ENCODE results near the gene GBP5.

Gene GBP5

DNA sequence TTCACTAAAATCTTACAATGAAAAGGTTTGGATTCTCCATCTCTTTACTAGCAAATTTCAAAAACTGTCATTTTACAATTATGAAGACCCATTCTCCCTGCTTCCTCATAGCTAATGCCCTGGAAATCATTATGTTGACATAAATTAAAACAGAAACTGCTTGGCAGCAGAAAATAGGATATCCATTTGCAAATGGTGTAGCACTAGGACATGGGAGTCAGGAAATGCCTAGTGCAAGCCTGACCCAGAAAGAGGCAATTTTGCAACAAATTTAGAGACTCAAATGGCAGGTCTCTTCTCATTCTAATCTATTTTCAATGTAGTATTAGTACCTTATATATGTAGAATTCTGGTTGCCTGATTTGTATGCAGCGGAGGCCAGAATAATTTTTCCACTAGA is 2.2 kb downstream of the GBP5 start:
- H3K23ac ChIP-seq (ENCODE audit: low read length): no peak overlapping the region
- H2AK5ac ChIP-seq (ENCODE audit: low read length): no peak overlapping the region
- no peak overlapping the region for H3K18ac ChIP-seq (ENCODE audit: low read length)
- H3K9ac ChIP-seq (ENCODE audit: low read length): no peak overlapping the region
- H4K5ac ChIP-seq (ENCODE audit: low read length): no peak overlapping the region
- no peak overlapping the region for H3K27ac ChIP-seq (ENCODE audit: low read depth, low read length)
- no peaks in the 10 kb centered on the region for H3K36me3 ChIP-seq (ENCODE audit: control insufficient read depth, insufficient read depth, low read length)
- no peak overlapping the region for H3K4me2 ChIP-seq (ENCODE audit: low read length)
- H3K4me3 ChIP-seq (ENCODE audit: low read length): no peak overlapping the region
- no CpG with 5 or more reads among the region's 1 CpG for WGBS (ENCODE audit: extremely low coverage, insufficient coverage, low lambda C conversion rate)
- H3K79me1 ChIP-seq (ENCODE audit: low read length): no peaks in the 10 kb centered on the region
- H3K79me2 ChIP-seq (ENCODE audit: control insufficient read depth, insufficient read depth, low read length): no peaks in the 10 kb centered on the region
- H3K27me3 ChIP-seq (ENCODE audit: insufficient read depth, low read length, poor library complexity): no peaks in the 10 kb centered on the region
- no peak overlapping the region for H4K8ac ChIP-seq (ENCODE audit: low read depth, low read length)
- no peak overlapping the region for H2BK15ac ChIP-seq (replicated peaks; ENCODE audit: low read depth)
- no peak overlapping the region for H2BK5ac ChIP-seq (ENCODE audit: low read length)
- DNase-seq: no peak
- H3K4ac ChIP-seq (ENCODE audit: low read depth, low read length): no peak overlapping the region
- no peak overlapping the region for H3K56ac ChIP-seq (ENCODE audit: low read length)
- H2BK120ac ChIP-seq (ENCODE audit: low read depth, low read length): no peak overlapping the region
- no peaks in the 10 kb centered on the region for H3K4me1 ChIP-seq (ENCODE audit: control insufficient read depth, low read depth, low read length)

DNA sequence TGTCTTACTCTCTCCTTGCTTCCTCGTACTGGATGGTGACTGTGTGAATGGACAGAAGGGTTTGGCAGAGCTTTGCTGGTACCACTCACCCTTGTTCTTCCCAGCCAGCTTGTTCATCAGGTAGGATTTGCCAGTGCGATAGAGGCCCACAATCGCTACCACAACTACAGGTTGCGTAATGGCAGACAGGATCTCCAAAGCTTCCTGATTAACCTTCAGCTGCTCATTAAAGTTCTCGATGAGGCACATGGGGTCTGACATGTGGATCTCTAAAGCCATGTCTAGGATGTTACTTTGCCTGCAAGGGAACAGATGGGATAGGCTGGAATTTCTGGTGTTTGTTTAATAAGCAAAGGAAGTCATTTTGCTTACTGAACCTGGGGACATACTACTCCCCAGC is 3.4 kb downstream of the GBP5 start:
- H3K4me3 ChIP-seq (ENCODE audit: low read length): no peak overlapping the region
- H3K4ac ChIP-seq (ENCODE audit: low read depth, low read length): no peak overlapping the region
- no peak overlapping the region for H2BK5ac ChIP-seq (ENCODE audit: low read length)
- no peak overlapping the region for H3K27ac ChIP-seq (ENCODE audit: low read depth, low read length)
- no peak overlapping the region for H3K56ac ChIP-seq (ENCODE audit: low read length)
- no peaks in the 10 kb centered on the region for H3K79me1 ChIP-seq (ENCODE audit: low read length)
- no peak overlapping the region for H2BK15ac ChIP-seq (replicated peaks; ENCODE audit: low read depth)
- no peak overlapping the region for H4K5ac ChIP-seq (ENCODE audit: low read length)
- H3K79me2 ChIP-seq (ENCODE audit: control insufficient read depth, insufficient read depth, low read length): no peaks in the 10 kb centered on the region
- no peak for DNase-seq
- no peak overlapping the region for H3K18ac ChIP-seq (ENCODE audit: low read length)
- no CpG with 5 or more reads among the region's 5 CpGs for WGBS (ENCODE audit: extremely low coverage, insufficient coverage, low lambda C conversion rate)
- H3K36me3 ChIP-seq (ENCODE audit: control insufficient read depth, insufficient read depth, low read length): no peaks in the 10 kb centered on the region
- H3K9ac ChIP-seq (ENCODE audit: low read length): no peak overlapping the region
- no peak overlapping the region for H3K4me2 ChIP-seq (ENCODE audit: low read length)
- H2BK120ac ChIP-seq (ENCODE audit: low read depth, low read length): no peak overlapping the region
- H3K23ac ChIP-seq (ENCODE audit: low read length): no peak overlapping the region
- no peak overlapping the region for H4K8ac ChIP-seq (ENCODE audit: low read depth, low read length)
- no peak overlapping the region for H2AK5ac ChIP-seq (ENCODE audit: low read length)
- no peaks in the 10 kb centered on the region for H3K4me1 ChIP-seq (ENCODE audit: control insufficient read depth, low read depth, low read length)
- H3K27me3 ChIP-seq (ENCODE audit: insufficient read depth, low read length, poor library complexity): no peaks in the 10 kb centered on the region

DNA sequence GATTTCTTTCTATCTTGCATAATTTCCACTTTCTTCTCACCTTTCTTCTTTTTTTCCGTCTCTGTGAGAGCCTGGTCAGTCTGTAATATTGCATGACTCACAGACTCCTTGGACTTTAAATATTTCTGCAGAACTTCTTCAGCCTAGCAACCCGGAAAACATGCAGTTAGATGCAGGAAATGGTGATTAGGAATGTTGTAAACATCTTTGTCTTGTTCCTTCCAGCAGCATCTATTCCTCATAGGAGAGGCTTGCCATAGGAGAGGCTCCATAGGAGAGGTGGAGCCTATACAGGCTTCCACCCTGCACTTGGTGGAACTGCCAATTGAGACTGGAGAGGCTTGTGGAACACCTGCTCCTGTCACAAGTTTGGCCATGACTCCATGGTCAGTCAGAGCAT is 10.0 kb downstream of the GBP5 start:
- peak; percentile 34 for DNase-seq

DNA sequence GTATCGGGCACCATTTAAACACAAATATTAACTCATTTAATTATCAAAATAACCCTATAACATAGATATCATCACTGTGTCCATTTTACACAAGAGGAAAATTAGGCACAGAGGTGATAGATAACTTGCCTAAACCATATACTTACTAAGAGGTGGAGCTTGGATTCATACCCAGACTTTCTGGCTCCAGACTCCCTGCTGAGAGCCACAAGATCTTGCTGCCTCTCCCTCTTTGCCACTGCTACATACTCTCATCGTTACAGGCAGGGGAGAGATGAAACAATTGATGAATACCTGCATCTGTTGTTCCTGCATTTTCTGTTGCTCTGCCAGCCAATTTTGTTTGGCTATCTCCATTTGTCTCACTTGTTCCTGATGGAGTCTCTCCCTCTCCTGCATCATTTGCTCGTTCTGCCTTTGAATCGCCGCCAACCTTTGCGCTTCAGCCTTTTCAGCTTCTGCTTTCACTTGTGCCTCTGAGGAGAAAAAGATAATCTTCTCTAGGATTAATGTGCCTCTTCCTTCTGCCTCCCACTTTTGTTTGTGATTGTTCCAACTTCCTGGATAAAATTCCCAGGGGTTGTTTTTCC is 10.6 kb downstream of the GBP5 start:
- Histone ChIP-seq H3K9ac (ENCODE audit: low read length) (no peak overlapping the region), H3K27me3 (ENCODE audit: insufficient read depth, low read length, poor library complexity) (no peaks in the 10 kb centered on the region), H2BK5ac (ENCODE audit: low read length) (peak overlapping the region; percentile 20), H2BK15ac (replicated peaks; ENCODE audit: low read depth) (no peak overlapping the region), H3K4ac (ENCODE audit: low read depth, low read length) (peak overlapping the region; percentile 65), H2BK120ac (ENCODE audit: low read depth, low read length) (peak overlapping the region; percentile 6), H3K4me3 (ENCODE audit: low read length) (no peak overlapping the region), H3K79me1 (ENCODE audit: low read length) (no peaks in the 10 kb centered on the region), H3K27ac (ENCODE audit: low read depth, low read length) (no peak overlapping the region), H3K4me2 (ENCODE audit: low read length) (no peak overlapping the region), H3K18ac (ENCODE audit: low read length) (no peak overlapping the region), H3K4me1 (ENCODE audit: control insufficient read depth, low read depth, low read length) (peaks cover 16% of the 10 kb centered on the region), H3K56ac (ENCODE audit: low read length) (peak overlapping the region; percentile 17), H3K36me3 (ENCODE audit: control insufficient read depth, insufficient read depth, low read length) (no peaks in the 10 kb centered on the region), H3K23ac (ENCODE audit: low read length) (no peak overlapping the region), H4K8ac (ENCODE audit: low read depth, low read length) (no peak overlapping the region), H2AK5ac (ENCODE audit: low read length) (no peak overlapping the region), H3K79me2 (ENCODE audit: control insufficient read depth, insufficient read depth, low read length) (no peaks in the 10 kb centered on the region), H4K5ac (ENCODE audit: low read length) (no peak overlapping the region)
- 100% methylated on average over 1 of the region's 6 CpGs for WGBS (ENCODE audit: extremely low coverage, insufficient coverage, low lambda C conversion rate)
- peak; percentile 82 for DNase-seq

More for the DNA sequence above, 10.0 kb downstream of the GBP5 start:
- no peak overlapping the region for H2BK120ac ChIP-seq (ENCODE audit: low read depth, low read length)
- H3K23ac ChIP-seq (ENCODE audit: low read length): no peak overlapping the region
- H3K79me1 ChIP-seq (ENCODE audit: low read length): no peaks in the 10 kb centered on the region
- H3K4me3 ChIP-seq (ENCODE audit: low read length): no peak overlapping the region
- peaks cover 16% of the 10 kb centered on the region for H3K4me1 ChIP-seq (ENCODE audit: control insufficient read depth, low read depth, low read length)
- H3K56ac ChIP-seq (ENCODE audit: low read length): no peak overlapping the region
- H2BK15ac ChIP-seq (replicated peaks; ENCODE audit: low read depth): no peak overlapping the region
- no peak overlapping the region for H3K4ac ChIP-seq (ENCODE audit: low read depth, low read length)
- no peak overlapping the region for H3K27ac ChIP-seq (ENCODE audit: low read depth, low read length)
- no peak overlapping the region for H3K4me2 ChIP-seq (ENCODE audit: low read length)
- no peak overlapping the region for H2BK5ac ChIP-seq (ENCODE audit: low read length)
- H4K8ac ChIP-seq (ENCODE audit: low read depth, low read length): no peak overlapping the region
- peak overlapping the region; percentile 16 for H3K18ac ChIP-seq (ENCODE audit: low read length)
- no CpG with 5 or more reads among the region's 2 CpGs for WGBS (ENCODE audit: extremely low coverage, insufficient coverage, low lambda C conversion rate)
- H2AK5ac ChIP-seq (ENCODE audit: low read length): no peak overlapping the region
- no peak overlapping the region for H4K5ac ChIP-seq (ENCODE audit: low read length)
- no peaks in the 10 kb centered on the region for H3K27me3 ChIP-seq (ENCODE audit: insufficient read depth, low read length, poor library complexity)
- no peaks in the 10 kb centered on the region for H3K36me3 ChIP-seq (ENCODE audit: control insufficient read depth, insufficient read depth, low read length)
- H3K79me2 ChIP-seq (ENCODE audit: control insufficient read depth, insufficient read depth, low read length): no peaks in the 10 kb centered on the region
- H3K9ac ChIP-seq (ENCODE audit: low read length): no peak overlapping the region

DNA sequence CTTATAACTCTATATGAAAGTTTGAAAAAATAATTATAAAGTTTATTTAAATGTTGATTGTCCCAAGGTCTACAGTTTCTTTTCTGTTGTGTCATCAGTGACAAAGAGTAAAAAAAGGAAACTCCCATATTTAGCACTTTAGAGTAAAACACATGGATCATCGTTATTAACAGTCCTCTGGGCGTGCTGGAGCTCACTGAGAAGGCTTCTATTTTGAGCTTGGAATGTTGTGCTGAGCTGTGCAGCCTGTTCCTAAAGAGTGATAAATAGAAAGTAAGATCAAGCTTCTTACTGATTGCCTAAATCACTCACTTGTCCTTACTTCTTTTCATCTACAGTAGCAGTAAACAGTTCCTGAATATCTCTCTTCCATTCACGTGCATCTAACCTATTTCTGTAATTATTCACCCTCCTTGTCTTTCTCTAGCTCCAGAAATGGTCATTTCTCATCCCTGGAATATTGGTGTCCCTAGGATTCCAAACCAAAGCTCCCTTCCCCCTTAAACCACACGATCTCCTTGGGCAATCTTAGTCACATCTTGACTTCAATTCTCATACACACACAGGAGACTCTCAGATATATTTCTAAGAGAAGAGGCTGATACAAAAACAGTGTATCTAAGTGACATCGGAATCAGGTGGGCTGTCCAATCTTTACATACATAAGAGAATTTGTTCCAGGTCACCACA is 11.9 kb downstream of the GBP5 start:
- Histone ChIP-seq H3K56ac (ENCODE audit: low read length) (no peak overlapping the region), H3K27ac (ENCODE audit: low read depth, low read length) (no peak overlapping the region)

More for the DNA sequence above, 11.9 kb downstream of the GBP5 start:
- peak overlapping the region; percentile 87 for H3K18ac ChIP-seq (ENCODE audit: low read length)
- H3K4me3 ChIP-seq (ENCODE audit: low read length): no peak overlapping the region
- H3K36me3 ChIP-seq (ENCODE audit: control insufficient read depth, insufficient read depth, low read length): no peaks in the 10 kb centered on the region
- no peaks in the 10 kb centered on the region for H3K79me1 ChIP-seq (ENCODE audit: low read length)
- H3K27me3 ChIP-seq (ENCODE audit: insufficient read depth, low read length, poor library complexity): no peaks in the 10 kb centered on the region
- no peak overlapping the region for H3K23ac ChIP-seq (ENCODE audit: low read length)
- no peak overlapping the region for H3K4ac ChIP-seq (ENCODE audit: low read depth, low read length)
- H3K79me2 ChIP-seq (ENCODE audit: control insufficient read depth, insufficient read depth, low read length): no peaks in the 10 kb centered on the region
- peak overlapping the region; percentile 56 for H4K8ac ChIP-seq (ENCODE audit: low read depth, low read length)
- DNase-seq: peak; percentile 14
- H2BK120ac ChIP-seq (ENCODE audit: low read depth, low read length): peak overlapping the region; percentile 61
- H2AK5ac ChIP-seq (ENCODE audit: low read length): no peak overlapping the region
- H3K4me1 ChIP-seq (ENCODE audit: control insufficient read depth, low read depth, low read length): peaks cover 16% of the 10 kb centered on the region
- no peak overlapping the region for H2BK15ac ChIP-seq (replicated peaks; ENCODE audit: low read depth)
- H4K5ac ChIP-seq (ENCODE audit: low read length): no peak overlapping the region
- WGBS (ENCODE audit: extremely low coverage, insufficient coverage, low lambda C conversion rate): no CpG with 5 or more reads among the region's 5 CpGs
- no peak overlapping the region for H3K9ac ChIP-seq (ENCODE audit: low read length)
- no peak overlapping the region for H3K4me2 ChIP-seq (ENCODE audit: low read length)
- peak overlapping the region; percentile 8 for H2BK5ac ChIP-seq (ENCODE audit: low read length)

All from mesendoderm (in vitro differentiated cells).